Upper lobe of left lung (tissue), 4 donors: ENCODE results near the gene DACH1.

ENCODE experiments used
- CTCF ChIP-seq, 6 experiments: fragments of 450-650 bp in 4 of 6; fragments of 200-600 bp in 2 of 6; sonication (generic) in 2 of 6; IDR thresholded peaks; one replicate each; pipeline ENCODE4 v1.5.1; 2016 to 2019; ENCODE audit warnings: antibody characterized with exemption in 6 of 6
- POLR2AphosphoS5 ChIP-seq, 2 donors: sonication (generic); formaldehyde crosslinking; IDR thresholded peaks; one replicate each; pipeline ENCODE4 v1.5.1; 2017; ENCODE audit warnings: antibody characterized with exemption in 2 of 2

GRCh38 chr13:71619096-71619495 lies 247.9 kb downstream of the DACH1 start:
- no peak for TF ChIP-seq CTCF (IDR thresholded peaks at IDR 0.05)
- TF ChIP-seq POLR2AphosphoS5 (IDR thresholded peaks at IDR 0.05): no peak
